Left kidney (tissue), 2 donors: ENCODE measurements around the gene CD47. TPM values are rescaled to one million over a fixed set of nuclear protein-coding genes. Genes with fewer than 3 reads are reported as not detected.

Experiments
- DNase-seq: peaks from one replicate; pipeline ENCODE4 v3.0.0-alpha.2; 2013
- polyA plus RNA-seq: library from polyadenylated mRNA; unstranded; fragments of 120-200 nt; gene quantifications from one replicate; pipeline ENCODE4 v1.2.1, GENCODE V29; 2013; ENCODE audit not compliant: insufficient read length

The CD47 gene
- polyA plus RNA-seq, 1 donor: 90.2 TPM

DNA sequence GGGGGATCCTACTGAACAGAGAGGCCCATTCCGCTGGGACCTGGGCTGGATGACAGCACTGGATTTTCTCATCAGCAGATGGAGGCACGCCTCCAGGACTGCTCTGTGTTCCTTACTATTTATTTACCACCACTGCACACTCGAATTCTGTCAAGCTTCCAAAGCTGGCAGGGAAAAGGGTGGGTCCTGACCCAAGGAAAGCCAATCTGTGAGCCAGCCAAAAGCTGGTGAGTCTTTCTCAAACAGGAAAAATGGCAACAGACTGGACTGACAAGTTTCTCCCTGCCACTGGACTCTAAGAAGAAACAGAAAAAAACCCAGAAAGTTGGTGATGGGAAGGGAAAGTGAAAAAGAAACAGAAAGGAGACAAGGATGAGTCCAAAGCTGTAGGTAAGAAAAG lies 37.8 kb downstream of the CD47 start:
- no peak for DNase-seq

GRCh38 chr3:108051005-108051404 lies 39.8 kb downstream of the CD47 start:
- DNase-seq: no peak

- no peak for DNase-seq
Measured at GRCh38 chr3:108047987-108048386, 42.8 kb downstream of the CD47 start.

DNA sequence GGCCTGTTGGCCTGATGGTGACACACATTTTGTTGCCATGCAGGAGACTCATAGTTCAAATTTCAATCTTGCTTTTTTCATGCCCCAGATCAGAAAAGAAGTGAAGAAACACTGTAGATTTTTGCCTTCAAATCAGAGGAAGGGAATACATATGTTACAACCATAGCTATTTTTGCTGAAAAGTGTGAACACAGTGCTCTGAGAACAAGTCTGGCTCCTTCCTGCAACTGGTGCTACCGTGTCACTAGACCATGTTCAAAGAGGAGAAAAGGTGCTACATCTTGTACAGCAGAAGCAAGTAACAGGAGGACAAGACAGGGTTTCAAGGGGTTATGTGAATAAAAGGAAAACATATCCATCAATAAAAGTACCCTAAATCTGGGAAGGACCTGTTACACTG lies 44.6 kb downstream of the CD47 start:
- DNase-seq: no peak

- no peak for DNase-seq
Measured at GRCh38 chr3:108044699-108045098, 46.1 kb downstream of the CD47 start.

DNA sequence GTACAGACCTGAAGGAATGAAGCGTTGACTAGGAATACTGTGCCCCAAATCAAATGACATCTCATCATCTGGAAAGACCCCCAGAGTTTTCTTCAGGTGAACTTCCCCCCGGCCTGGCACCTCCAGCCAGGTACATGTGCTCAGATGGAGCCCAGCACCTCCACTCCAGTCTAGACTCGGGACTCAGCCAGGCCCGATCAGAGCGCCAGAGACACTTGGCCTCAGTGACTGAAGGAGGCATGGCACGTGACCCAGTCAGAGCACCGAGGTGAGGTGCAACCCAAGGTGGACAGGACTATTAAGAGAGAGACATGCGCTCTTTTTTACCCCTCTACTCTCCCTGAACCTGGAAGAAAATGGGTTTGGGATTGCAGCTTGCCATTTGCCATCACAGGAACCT lies 48.5 kb downstream of the CD47 start:
- no peak for DNase-seq

- DNase-seq: no peak
Measured at GRCh38 chr3:108041253-108041652, 49.6 kb downstream of the CD47 start.

- no peak for DNase-seq
Measured at GRCh38 chr3:108037770-108038169, 53.1 kb downstream of the CD47 start.

DNA sequence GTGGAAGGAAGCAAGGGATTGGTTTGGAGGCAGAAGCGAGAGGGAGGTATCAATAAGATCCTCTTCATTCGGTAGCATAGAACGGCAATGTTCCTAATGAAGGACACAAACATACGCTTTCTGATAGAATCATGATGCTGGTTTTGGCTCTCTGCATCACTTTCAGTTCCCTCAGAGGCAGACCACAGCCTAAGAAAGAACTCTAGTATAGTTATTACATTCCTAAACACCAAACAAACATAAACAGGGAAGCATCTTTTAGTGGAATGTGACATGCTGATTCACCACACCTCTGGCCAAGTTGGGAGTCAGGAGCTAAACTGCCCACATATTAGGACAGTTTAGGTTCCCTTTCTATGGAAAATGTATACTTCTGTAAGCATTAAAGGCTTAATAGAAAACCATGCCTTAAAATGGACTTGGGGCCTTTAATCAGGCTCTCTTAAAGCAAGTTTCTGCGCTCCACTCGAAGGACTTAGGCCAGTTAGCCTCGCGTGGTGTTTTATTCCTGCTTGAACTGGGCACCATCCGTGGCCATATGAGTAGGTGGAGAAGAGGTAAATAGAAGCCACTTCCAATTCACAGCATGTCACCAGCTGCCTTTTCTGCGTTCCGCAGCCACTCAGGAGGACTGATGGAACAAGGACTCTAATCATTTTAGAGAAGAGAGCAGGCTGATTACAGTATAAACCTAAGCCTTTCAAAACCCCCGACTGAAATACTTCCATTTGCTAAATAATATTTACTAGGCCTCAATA lies 53.7 kb downstream of the CD47 start:
- DNase-seq: no peak

GRCh38 chr3:108036401-108036800 lies 54.4 kb downstream of the CD47 start:
- DNase-seq: no peak

DNA sequence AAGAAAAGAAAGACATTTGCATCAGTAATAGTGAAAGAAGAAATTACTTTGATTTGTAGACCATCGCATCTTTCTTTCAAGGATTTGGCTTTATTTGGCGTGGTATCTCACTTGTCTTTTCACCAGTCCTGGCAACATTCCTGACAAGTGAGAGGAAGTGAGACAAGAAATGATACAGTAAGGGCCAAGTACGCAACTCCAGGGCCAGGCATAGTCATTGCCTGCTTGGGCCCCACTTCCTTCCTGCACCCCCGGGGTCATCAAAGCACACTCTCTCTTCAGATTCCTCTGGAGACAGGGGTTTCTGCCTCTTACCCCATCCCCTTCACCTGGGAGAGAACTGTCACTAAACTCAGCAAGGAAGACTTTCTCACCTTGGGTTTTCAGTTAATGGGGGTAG lies 55.1 kb downstream of the CD47 start:
- DNase-seq: no peak

GRCh38 chr3:108031895-108032294 lies 58.9 kb downstream of the CD47 start:
- no peak for DNase-seq

DNA sequence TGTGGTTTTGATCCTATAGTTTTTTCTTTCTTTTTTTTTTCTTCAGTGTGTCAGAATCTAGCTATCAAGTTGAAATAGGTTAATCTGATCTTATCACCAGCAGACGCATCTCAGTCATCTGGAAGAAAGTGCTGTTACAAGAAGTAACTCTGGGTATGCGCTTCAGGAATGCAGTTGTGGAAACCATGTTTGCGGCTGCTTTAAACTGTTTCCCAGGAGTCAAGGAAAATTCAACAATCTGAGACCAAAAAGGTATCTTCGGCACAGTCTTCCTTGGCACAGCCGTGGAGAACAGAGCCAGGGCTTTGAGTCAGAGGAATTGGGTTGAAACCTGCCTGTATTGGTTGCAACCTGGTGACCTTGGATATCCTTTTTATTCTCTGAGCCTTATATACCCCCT lies 59.9 kb downstream of the CD47 start:
- DNase-seq: no peak

DNA sequence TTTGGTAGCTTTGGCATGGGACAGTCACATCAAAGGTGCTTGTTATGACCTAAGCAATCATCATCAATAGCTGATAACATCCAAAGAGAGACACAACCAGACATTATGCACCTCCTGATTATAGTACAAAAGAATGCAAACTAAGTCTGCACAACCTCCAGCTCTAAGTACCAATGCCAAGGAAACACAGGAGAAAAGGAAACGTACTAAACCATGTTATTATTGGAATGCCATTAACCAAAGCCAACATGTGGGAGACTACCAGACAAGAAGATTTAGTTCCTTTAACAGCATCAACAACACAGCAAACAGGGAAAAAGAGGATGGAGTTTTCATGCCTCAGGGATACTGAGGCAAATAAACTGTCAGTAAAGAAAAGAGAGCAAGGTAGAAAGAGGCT lies 61.4 kb downstream of the CD47 start:
- DNase-seq: no peak

DNA sequence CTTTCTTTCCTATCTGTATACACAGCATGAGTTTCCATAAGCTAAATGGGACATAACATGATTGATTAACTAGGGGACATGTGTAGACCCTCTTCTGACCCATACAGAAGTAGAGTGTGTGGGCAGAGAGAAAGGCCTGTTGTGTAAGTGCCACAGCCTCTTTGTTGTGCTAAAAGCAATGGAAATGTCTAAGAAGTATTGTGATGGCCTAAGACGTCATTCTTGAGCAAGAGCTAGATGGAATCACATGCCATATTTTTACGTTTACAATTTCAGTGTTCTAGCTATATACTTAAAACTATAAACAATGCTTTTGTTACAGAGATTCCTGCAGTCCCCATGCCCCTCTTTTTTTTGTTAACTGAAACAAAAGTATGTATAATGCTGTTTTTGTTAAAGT lies 61.9 kb downstream of the CD47 start:
- DNase-seq: no peak

DNA sequence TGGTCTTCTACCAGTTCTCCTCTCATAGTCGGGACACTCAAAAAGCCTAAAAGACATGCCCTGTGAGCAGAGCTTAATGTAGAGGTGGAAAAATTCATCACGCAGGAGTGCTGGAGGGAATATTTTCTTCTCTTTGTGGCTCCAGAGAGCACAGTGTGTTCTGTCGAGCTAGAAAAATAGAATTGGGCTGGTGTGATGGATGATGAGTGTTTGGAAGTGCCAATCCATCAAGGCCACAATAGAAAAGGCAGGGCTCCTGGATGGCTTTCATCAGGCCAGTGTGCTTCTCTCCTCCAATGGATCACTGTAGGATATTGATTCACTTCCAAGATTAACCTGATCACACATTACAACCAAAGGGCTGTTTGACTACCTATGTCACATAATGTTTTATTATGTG lies 65.7 kb downstream of the CD47 start:
- no peak for DNase-seq

DNA sequence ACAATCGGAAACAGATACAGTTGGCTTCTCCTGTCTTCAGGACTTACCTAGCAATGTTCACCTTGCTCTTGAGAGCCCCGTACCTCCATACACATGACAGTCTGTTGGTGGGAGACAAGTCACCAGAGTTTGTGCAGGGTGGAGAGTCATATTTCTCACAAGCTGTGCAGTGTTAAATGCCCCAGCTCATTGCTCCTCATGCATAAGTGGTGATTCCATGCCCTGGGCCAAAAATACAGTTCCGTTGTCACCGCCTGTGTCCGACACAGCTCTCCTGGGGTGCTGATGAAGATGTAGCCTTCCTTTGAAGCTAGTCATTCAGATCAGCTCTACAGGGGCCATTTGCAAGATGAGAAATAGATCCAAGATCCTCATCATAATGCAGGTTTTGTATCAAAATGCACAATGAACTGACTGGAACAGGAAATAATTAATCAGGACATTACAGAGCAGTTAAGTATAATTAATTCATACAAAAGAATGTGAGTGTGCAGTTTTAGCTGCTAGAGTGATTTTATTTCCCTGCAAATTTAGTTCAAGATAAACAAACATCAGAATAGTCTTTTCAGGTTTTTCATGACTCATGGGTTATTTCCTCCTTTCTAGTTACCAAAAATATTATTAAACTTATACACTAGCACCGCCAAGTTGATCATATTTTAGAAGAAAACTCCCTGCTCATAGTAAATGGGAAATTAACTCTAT lies 66.5 kb downstream of the CD47 start:
- no peak for DNase-seq

- DNase-seq: no peak
Measured at GRCh38 chr3:108022256-108023150, 68.3 kb downstream of the CD47 start.

DNA sequence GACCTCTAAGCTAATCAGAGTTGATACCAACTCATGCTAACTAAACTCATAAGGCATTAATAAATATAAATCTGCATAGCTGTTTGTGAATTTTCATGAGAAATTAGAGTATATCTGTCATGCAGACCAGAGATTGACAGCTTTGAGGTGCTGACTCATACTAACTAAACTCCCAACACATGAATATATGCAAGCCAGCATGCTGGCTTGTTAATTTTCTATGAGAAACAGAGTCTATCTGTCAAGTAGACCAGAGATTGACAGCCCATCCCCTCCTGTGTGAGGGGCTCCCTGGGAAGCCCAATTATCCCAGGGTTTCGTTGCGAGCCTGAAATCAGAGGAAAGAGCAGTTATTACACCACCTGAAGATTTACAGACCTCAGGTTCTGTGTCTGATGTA lies 69.3 kb downstream of the CD47 start:
- no peak for DNase-seq

GRCh38 chr3:108021131-108021530 lies 69.7 kb downstream of the CD47 start:
- DNase-seq: no peak

DNA sequence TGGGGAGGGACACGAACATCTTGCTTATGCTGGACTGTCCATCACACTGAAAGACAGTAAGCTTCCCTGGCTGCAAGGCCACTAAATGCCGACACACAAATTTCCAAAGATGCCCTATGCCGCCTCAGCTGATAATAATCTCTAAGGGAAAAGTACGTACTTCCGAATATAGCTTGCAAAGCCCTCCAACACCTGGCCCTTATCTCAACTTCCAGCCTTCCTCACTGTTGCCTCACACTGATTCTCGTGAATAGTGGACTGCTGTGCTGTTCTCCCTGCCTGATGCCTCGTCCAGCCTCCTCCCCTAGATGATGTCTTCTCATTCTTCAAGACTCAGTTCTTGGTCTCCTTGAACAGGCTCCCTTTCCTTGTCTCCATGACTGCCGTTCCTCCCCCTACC lies 72.3 kb downstream of the CD47 start:
- DNase-seq: no peak

DNA sequence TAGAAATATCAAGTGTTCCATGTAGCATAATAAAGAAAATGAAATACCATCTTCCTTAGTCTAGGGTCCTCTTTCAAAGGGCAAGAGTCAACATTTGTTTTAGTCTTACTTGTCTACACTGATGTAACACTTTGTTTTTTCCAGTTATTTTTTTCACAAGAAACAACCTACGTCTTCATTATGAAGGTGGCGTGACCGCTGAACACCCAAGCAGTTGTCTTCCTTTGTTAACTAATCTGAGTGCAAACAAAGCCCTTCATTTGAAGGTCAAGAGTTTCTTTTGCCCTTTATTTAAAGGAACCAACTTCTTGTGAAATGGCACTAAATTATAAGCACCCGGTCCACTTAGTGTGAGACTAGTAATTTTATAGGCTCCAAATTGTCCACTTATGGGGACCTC lies 73.2 kb downstream of the CD47 start:
- no peak for DNase-seq

- no peak for DNase-seq
Measured at GRCh38 chr3:108014943-108015342, 75.9 kb downstream of the CD47 start.
